ENCODE measurements around the gene RNU7-1.

Gene RNU7-1

GRCh38 chr12:6955108-6956020 is 11.7 kb downstream of the RNU7-1 start:
- no peak for DNase-seq

- no peak for DNase-seq
Observed at GRCh38 chr12:6956021-6956727, 12.6 kb downstream of the RNU7-1 start.

- DNase-seq, result no peak
Observed at GRCh38 chr12:6957151-6957701, 13.6 kb downstream of the RNU7-1 start.

GRCh38 chr12:6957741-6958608 is 14.4 kb downstream of the RNU7-1 start:
- DNase-seq, result no peak

GRCh38 chr12:6958609-6959057 is 15.0 kb downstream of the RNU7-1 start:
- no peak for DNase-seq

- no peak for DNase-seq
Observed at GRCh38 chr12:6959058-6959804, 15.6 kb downstream of the RNU7-1 start.

- DNase-seq, result no peak
Observed at GRCh38 chr12:6959805-6960592, 16.4 kb downstream of the RNU7-1 start.

GRCh38 chr12:6960593-6961277 is 17.1 kb downstream of the RNU7-1 start:
- no peak for DNase-seq

GRCh38 chr12:6961278-6961694 is 17.7 kb downstream of the RNU7-1 start:
- no peak for DNase-seq

GRCh38 chr12:6961695-6962284 is 18.2 kb downstream of the RNU7-1 start:
- DNase-seq, result peak; percentile 96

GRCh38 chr12:6962285-6963015 is 18.8 kb downstream of the RNU7-1 start:
- DNase-seq, result no peak

- no peak for DNase-seq
Observed at GRCh38 chr12:6963016-6963731, 19.6 kb downstream of the RNU7-1 start.

GRCh38 chr12:6963791-6964413 is 20.3 kb downstream of the RNU7-1 start:
- no peak for DNase-seq

GRCh38 chr12:6964605-6965025 is 21.0 kb downstream of the RNU7-1 start:
- no peak for DNase-seq

GRCh38 chr12:6965026-6965661 is 21.5 kb downstream of the RNU7-1 start:
- peak; percentile 89 for DNase-seq

- DNase-seq, result no peak
Observed at GRCh38 chr12:6965714-6966113, 22.1 kb downstream of the RNU7-1 start.

- no peak for DNase-seq
Observed at GRCh38 chr12:6966351-6966750, 22.7 kb downstream of the RNU7-1 start.

All from NCI-H82 (cell line).